ENCODE results near the gene SLC44A4. TPM values are rescaled to one million over a fixed set of nuclear protein-coding genes. Genes with fewer than 3 reads are reported as not detected.

Gene SLC44A4
- polyA plus RNA-seq, 1 experiment = 0.04 TPM

GRCh38 chr6:31892821-31893220 is 14.0 kb upstream of the SLC44A4 start:
- POLR2A ChIA-PET = no interaction called here
- DNase-seq (ENCODE audit: low read depth, low spot score) = no peak
- CTCF ChIA-PET = no interaction called here
- no peaks in the 10 kb centered on the region for H3K27me3 ChIP-seq (ENCODE audit: control insufficient read depth, insufficient read depth, low read length)
- no peak for TF ChIP-seq CTCF (IDR thresholded peaks at IDR 0.05; ENCODE audit: low read depth, low read length)
- H3K4me3 ChIP-seq (ENCODE audit: low read depth, low read length) = no peak overlapping the region
- no peak overlapping the region for H3K27ac ChIP-seq (ENCODE audit: low read depth, low read length)
- no peaks in the 10 kb centered on the region; the same call in 1 of the 2 replicates for H3K9me3 ChIP-seq (ENCODE audit: control insufficient read depth, insufficient read depth, low read length)

- no peak for DNase-seq (ENCODE audit: low read depth, low spot score)
- ChIA-PET POLR2A (no interaction called here), CTCF (interaction anchor here (0.6 to 5.0 kb wide), 8 partner anchors 8 to 269 kb away, joined by 3 to 21 read pairs (median 4); partner anchors contain the start of genes NELFE and SKIC2)
- Histone ChIP-seq H3K4me3 (ENCODE audit: low read depth, low read length) (no peak overlapping the region), H3K27me3 (ENCODE audit: control insufficient read depth, insufficient read depth, low read length) (no peaks in the 10 kb centered on the region), H3K9me3 (ENCODE audit: control insufficient read depth, insufficient read depth, low read length) (no peaks in the 10 kb centered on the region; the same call in 1 of the 2 replicates), H3K27ac (ENCODE audit: low read depth, low read length) (no peak overlapping the region)
- TF ChIP-seq CTCF (IDR thresholded peaks at IDR 0.05; ENCODE audit: low read depth, low read length) = no peak
Observed at GRCh38 chr6:31889331-31889972, 10.7 kb upstream of the SLC44A4 start.

GRCh38 chr6:31888276-31889258 is 9.8 kb upstream of the SLC44A4 start:
- DNase-seq (ENCODE audit: low read depth, low spot score) = no peak
- Histone ChIP-seq H3K27me3 (ENCODE audit: control insufficient read depth, insufficient read depth, low read length) (no peaks in the 10 kb centered on the region), H3K9me3 (ENCODE audit: control insufficient read depth, insufficient read depth, low read length) (no peaks in the 10 kb centered on the region; the same call in 1 of the 2 replicates), H3K27ac (ENCODE audit: low read depth, low read length) (no peak overlapping the region), H3K4me3 (ENCODE audit: low read depth, low read length) (no peak overlapping the region)
- peak; percentile 74 for TF ChIP-seq CTCF (IDR thresholded peaks at IDR 0.05; ENCODE audit: low read depth, low read length)
- POLR2A ChIA-PET = interaction anchor here (0.6 kb wide), 1 partner anchor 58 kb away, joined by 14 read pairs; no protein-coding TSS in a partner anchor
- CTCF ChIA-PET = interaction anchor here (0.8 to 5.0 kb wide), 6 partner anchors 10 to 159 kb away, joined by 3 to 21 read pairs (median 7); partner anchors contain the start of genes NELFE and SKIC2

GRCh38 chr6:31887173-31888007 is 8.6 kb upstream of the SLC44A4 start:
- DNase-seq (ENCODE audit: low read depth, low spot score) = no peak
- POLR2A ChIA-PET = interaction anchor here (0.6 kb wide), 1 partner anchor 57 kb away, joined by 14 read pairs; no protein-coding TSS in a partner anchor
- CTCF ChIA-PET = interaction anchor here (0.6 to 5.0 kb wide), 3 partner anchors 11 to 217 kb away, joined by 3 to 21 read pairs (median 8); no protein-coding TSS in a partner anchor
- H3K27ac ChIP-seq (ENCODE audit: low read depth, low read length) = no peak overlapping the region
- no peaks in the 10 kb centered on the region for H3K27me3 ChIP-seq (ENCODE audit: control insufficient read depth, insufficient read depth, low read length)
- TF ChIP-seq CTCF (IDR thresholded peaks at IDR 0.05; ENCODE audit: low read depth, low read length) = no peak
- H3K9me3 ChIP-seq (ENCODE audit: control insufficient read depth, insufficient read depth, low read length) = no peaks in the 10 kb centered on the region; the same call in 1 of the 2 replicates
- H3K4me3 ChIP-seq (ENCODE audit: low read depth, low read length) = no peak overlapping the region
